HEK293T (cell line): ENCODE data around the gene SLC22A1.

Source experiments
- CTCF ChIA-PET: fragments of 350-600 bp; formaldehyde crosslinking; extraction: SDS; loops from one replicate; lab custom pipeline; 2021; ENCODE audit warnings: antibody characterized with exemption, inconsistent platforms; lab: Yijun Ruan, JAX
- POLR2A ChIA-PET: fragments of 350-600 bp; formaldehyde crosslinking; extraction: SDS; loops from one replicate; lab custom pipeline; 2020; ENCODE audit warnings: antibody characterized with exemption, inconsistent platforms; lab: Yijun Ruan, JAX
- DNase-seq: peaks from one replicate; pipeline ENCODE4 v3.0.0; 2012; ENCODE audit warnings: mixed read lengths; ENCODE audit errors: extremely low spot score
- ARNT ChIP-seq: fragments of 450-650 bp; IDR thresholded peaks from 2 replicates; pipeline ENCODE4 v1.6.1; 2017; ENCODE audit warnings: mild to moderate bottlenecking
- BHLHE40 ChIP-seq: fragments of 450-650 bp; IDR thresholded peaks from 2 replicates; pipeline ENCODE4 v1.6.1; 2016; ENCODE audit warnings: mild to moderate bottlenecking, moderate library complexity, borderline replicate concordance
- CTBP1 ChIP-seq: fragments of 450-650 bp; IDR thresholded peaks from 2 replicates; pipeline ENCODE4 v1.6.1; 2016; ENCODE audit warnings: borderline replicate concordance
- ELF4 ChIP-seq: fragments of 450-650 bp; IDR thresholded peaks from 2 replicates; pipeline ENCODE4 v1.6.1; 2017; ENCODE audit warnings: antibody characterized with exemption
- FOXA1 ChIP-seq: fragments of 450-650 bp; IDR thresholded peaks from 2 replicates; pipeline ENCODE4 v1.6.1; 2016; ENCODE audit warnings: mild to moderate bottlenecking
- FOXK2 ChIP-seq: fragments of 450-650 bp; IDR thresholded peaks from 2 replicates; pipeline ENCODE4 v1.6.1; 2016; ENCODE audit warnings: mild to moderate bottlenecking
- FOXM1 ChIP-seq: fragments of 450-650 bp; IDR thresholded peaks from 2 replicates; pipeline ENCODE4 v1.6.1; 2017; ENCODE audit warnings: mild to moderate bottlenecking, borderline replicate concordance
- HDGF ChIP-seq: fragments of 450-650 bp; IDR thresholded peaks from 2 replicates; pipeline ENCODE4 v1.6.1; 2017; ENCODE audit warnings: antibody characterized with exemption, borderline replicate concordance
- L3MBTL2 ChIP-seq: fragments of 450-650 bp; conservative IDR thresholded peaks from 2 replicates; pipeline ENCODE4 v1.6.1; 2016; ENCODE audit warnings: mild to moderate bottlenecking
- LEF1 ChIP-seq: fragments of 450-650 bp; IDR thresholded peaks from 2 replicates; pipeline ENCODE4 v1.6.1; 2017; ENCODE audit warnings: mild to moderate bottlenecking, borderline replicate concordance
- NFRKB ChIP-seq: fragments of 450-650 bp; IDR thresholded peaks from 2 replicates; pipeline ENCODE4 v1.6.1; 2016; ENCODE audit warnings: mild to moderate bottlenecking, moderate library complexity
- PKNOX1 ChIP-seq: fragments of 450-650 bp; IDR thresholded peaks from 2 replicates; pipeline ENCODE4 v1.6.1; 2016
- SP1 ChIP-seq: fragments of 450-650 bp; IDR thresholded peaks from 2 replicates; pipeline ENCODE4 v1.6.1; 2017
- SUZ12 ChIP-seq: fragments of 450-650 bp; IDR thresholded peaks from 2 replicates; pipeline ENCODE4 v1.6.1; 2016; ENCODE audit warnings: mild to moderate bottlenecking
- TARDBP ChIP-seq: fragments of 450-650 bp; IDR thresholded peaks from 2 replicates; pipeline ENCODE4 v1.6.1; 2016
- ZNF384 ChIP-seq: fragments of 450-650 bp; IDR thresholded peaks from 2 replicates; pipeline ENCODE4 v1.6.1; 2016

The SLC22A1 gene

GRCh38 chr6:160178271-160178670, 56.7 kb downstream of the SLC22A1 start:
- POLR2A ChIA-PET, result no interaction called here
- CTCF ChIA-PET, result interaction anchor here (0.6 kb wide), 1 partner anchor 317 kb away, joined by 4 read pairs; no protein-coding TSS in a partner anchor
- DNase-seq, result no peak
- no peak for TF ChIP-seq ZNF384
- TF ChIP-seq PKNOX1, result no peak
- no peak for TF ChIP-seq HDGF
- no peak for TF ChIP-seq ARNT
- TF ChIP-seq ELF4, result no peak
- TF ChIP-seq SP1, result no peak
- no peak for TF ChIP-seq FOXK2
- TF ChIP-seq BHLHE40, result no peak
- TF ChIP-seq FOXM1, result no peak
- no peak for TF ChIP-seq L3MBTL2
- TF ChIP-seq TARDBP, result no peak
- TF ChIP-seq LEF1, result no peak
- no peak for TF ChIP-seq NFRKB
- TF ChIP-seq SUZ12, result no peak
- no peak for TF ChIP-seq CTBP1
- TF ChIP-seq FOXA1, result no peak

- TF ChIP-seq FOXM1 (no peak), TARDBP (no peak), ELF4 (no peak), FOXK2 (no peak), FOXA1 (no peak), LEF1 (no peak), HDGF (no peak), PKNOX1 (no peak), ZNF384 (no peak), SUZ12 (no peak), ARNT (no peak), L3MBTL2 (no peak)
- ChIA-PET CTCF (no interaction called here), POLR2A (no interaction called here)
- DNase-seq, result no peak
Measured at GRCh38 chr6:160180706-160181105, 59.1 kb downstream of the SLC22A1 start.

GRCh38 chr6:160188773-160189172, 67.2 kb downstream of the SLC22A1 start:
- DNase-seq, result no peak
- no peak for TF ChIP-seq TARDBP
- TF ChIP-seq HDGF, result no peak
- TF ChIP-seq L3MBTL2, result no peak
- no peak for TF ChIP-seq FOXM1
- TF ChIP-seq ARNT, result no peak
- TF ChIP-seq SP1, result no peak
- TF ChIP-seq LEF1, result no peak
- no peak for TF ChIP-seq FOXK2
- TF ChIP-seq PKNOX1, result no peak
- no peak for TF ChIP-seq FOXA1
- no peak for TF ChIP-seq ZNF384
- no peak for TF ChIP-seq NFRKB
- no peak for TF ChIP-seq SUZ12
- ChIA-PET CTCF (no interaction called here), POLR2A (no interaction called here)

GRCh38 chr6:160190081-160190480, 68.5 kb downstream of the SLC22A1 start:
- ChIA-PET POLR2A (no interaction called here), CTCF (no interaction called here)
- TF ChIP-seq FOXM1 (no peak), TARDBP (no peak), ELF4 (no peak), SUZ12 (no peak), BHLHE40 (no peak), NFRKB (no peak), ZNF384 (no peak), CTBP1 (no peak), ARNT (no peak), SP1 (no peak), LEF1 (no peak)

GRCh38 chr6:160190973-160191372, 69.4 kb downstream of the SLC22A1 start:
- DNase-seq, result no peak

More at GRCh38 chr6:160190081-160190480, 68.5 kb downstream of the SLC22A1 start:
- DNase-seq, result no peak

More at GRCh38 chr6:160190973-160191372, 69.4 kb downstream of the SLC22A1 start:
- TF ChIP-seq L3MBTL2, result no peak
- no peak for TF ChIP-seq ELF4
- TF ChIP-seq CTBP1, result no peak
- no peak for TF ChIP-seq SP1
- TF ChIP-seq BHLHE40, result no peak
- no peak for TF ChIP-seq SUZ12
- TF ChIP-seq PKNOX1, result no peak
- TF ChIP-seq FOXA1, result no peak
- no peak for TF ChIP-seq FOXK2
- TF ChIP-seq FOXM1, result no peak
- no peak for TF ChIP-seq NFRKB
- TF ChIP-seq TARDBP, result no peak
- POLR2A ChIA-PET, result no interaction called here
- CTCF ChIA-PET, result no interaction called here
